Keratinocyte (primary cell): ENCODE data around the gene MED12L.

Experiments
- CTCF ChIP-seq, 3 experiments: IDR thresholded peaks in 1 of 3; conservative IDR thresholded peaks in 1 of 3; optimal IDR thresholded peaks in 1 of 3; 2 replicates in 2 of 3; 3 replicates in 1 of 3; pipeline versions ENCODE3 to v1.5.1; 2011; ENCODE audit warnings: low read length in 3 of 3, mild to moderate bottlenecking in 3 of 3, moderate library complexity in 2 of 3, control low read depth in 1 of 3, inconsistent platforms in 1 of 3; ENCODE audit not compliant: insufficient read depth in 2 of 3; ENCODE audit errors: extremely low read depth in 1 of 3
- EZH2 ChIP-seq: IDR thresholded peaks from one replicate; pipeline ENCODE4 v1.6.1; 2012; ENCODE audit warnings: inconsistent platforms, mild to moderate bottlenecking, low read length, moderate library complexity

- TF ChIP-seq CTCF (optimal IDR thresholded peaks at IDR 0.05 in 1 of 3, IDR thresholded peaks at IDR 0.05 in 1 of 3, conservative IDR thresholded peaks at IDR 0.05 in 1 of 3; ENCODE audit: extremely low read depth in 1 of 3, insufficient read depth in 2 of 3, low read length in 3 of 3) (no peak), EZH2 (no peak)
Observed at GRCh38 chr3:151219056-151219455, 133.6 kb downstream of the MED12L start.
